ENCODE measurements around the gene ZBTB32.
"Not testable (repeated sequence)": the region's sequence is repeated elsewhere in the genome, so short reads cannot be mapped to it uniquely, and the experiment has no call there.

The ZBTB32 gene

DNA sequence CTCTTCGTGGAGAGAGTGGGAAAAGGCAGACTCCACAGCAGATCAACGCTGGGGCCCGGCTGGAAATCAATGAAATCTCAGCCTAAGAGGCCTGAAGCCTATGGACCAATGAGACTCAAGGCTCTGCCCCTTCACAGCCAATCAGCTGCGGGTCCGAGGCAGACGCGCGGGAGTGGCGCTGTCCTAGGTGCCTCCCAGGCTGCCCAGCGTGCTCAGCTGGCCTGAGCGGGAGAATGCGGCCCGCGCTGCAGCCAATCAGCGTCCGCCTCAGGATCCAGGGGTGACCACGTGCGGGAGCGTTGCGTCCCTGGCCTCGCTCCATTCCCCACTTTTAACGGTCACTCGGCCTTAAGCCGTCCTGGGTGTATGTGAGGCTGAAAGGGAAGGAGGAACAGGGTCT lies at the start of gene ZBTB32:
Gene ZBTB32 (plus strand): TSS at position 341 of the 400 bp plus-strand sequence. CDS start 10,069 bp downstream, outside the sequence.
- DNase-seq = peak; percentile 65

- DNase-seq = not testable (repeated sequence)
Observed at GRCh38 chr19:35654828-35655227, 49.5 kb upstream of the ZBTB32 start.

- no peak for DNase-seq
Observed at GRCh38 chr19:35655600-35655999, 48.8 kb upstream of the ZBTB32 start.

DNA sequence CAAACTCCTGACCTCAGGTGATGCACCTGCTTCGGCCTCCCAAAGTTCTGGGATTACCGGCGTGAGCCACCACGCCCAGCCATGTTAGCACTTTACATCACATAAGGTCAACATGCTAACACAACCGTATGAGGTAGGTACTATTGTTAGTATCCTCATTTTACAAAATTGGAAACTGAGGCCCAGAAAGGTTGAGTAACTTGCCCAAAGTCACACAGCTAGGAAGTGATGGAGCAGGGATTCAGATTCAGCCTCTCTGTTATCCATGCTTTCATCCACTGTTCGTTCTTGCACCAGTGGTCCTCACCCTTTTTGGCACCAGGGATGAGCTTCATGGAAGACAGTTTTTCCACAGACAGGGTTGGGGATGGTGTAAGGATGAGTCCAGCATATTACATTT lies 47.7 kb upstream of the ZBTB32 start:
- no peak for DNase-seq

DNA sequence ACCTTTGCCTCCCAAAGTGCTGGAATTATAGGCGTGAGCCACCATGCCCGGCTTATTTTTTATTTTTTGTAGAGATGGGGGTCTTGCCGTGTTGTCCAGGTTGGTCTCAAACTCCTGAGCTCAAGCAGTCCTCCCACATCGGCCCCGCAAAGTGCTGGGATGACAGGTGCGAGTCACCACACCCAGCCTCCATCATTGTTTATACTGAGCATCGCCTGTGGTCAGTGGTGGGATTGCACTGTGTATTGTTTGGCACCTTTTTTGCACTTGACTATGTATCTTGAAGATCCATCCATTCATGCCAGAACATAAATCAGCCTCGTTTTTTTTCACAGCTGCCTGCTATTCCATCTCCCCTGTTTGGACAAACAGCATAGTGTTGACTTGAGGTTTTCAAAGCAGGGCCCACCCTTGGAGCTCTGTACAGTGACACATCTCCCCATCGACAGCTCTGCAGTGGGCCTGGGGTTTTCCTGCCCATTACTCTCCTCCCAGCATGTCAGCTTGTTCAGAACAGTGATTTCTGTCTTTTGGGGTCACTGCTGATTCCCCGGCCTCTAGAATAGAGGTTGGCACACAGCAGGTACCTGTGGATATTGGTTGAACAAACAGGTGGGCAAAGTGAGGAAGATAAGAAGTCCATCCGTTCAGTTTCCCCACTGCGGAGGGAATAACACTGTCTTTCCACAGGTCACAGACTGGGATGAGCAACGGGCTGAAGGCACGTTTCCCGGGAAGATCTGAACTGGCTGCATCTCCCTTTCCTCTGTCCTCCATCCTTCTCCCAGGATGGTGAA lies 46.3 kb upstream of the ZBTB32 start:
- DNase-seq = no peak

- DNase-seq = no peak
Observed at GRCh38 chr19:35661995-35662340, 42.4 kb upstream of the ZBTB32 start.

DNA sequence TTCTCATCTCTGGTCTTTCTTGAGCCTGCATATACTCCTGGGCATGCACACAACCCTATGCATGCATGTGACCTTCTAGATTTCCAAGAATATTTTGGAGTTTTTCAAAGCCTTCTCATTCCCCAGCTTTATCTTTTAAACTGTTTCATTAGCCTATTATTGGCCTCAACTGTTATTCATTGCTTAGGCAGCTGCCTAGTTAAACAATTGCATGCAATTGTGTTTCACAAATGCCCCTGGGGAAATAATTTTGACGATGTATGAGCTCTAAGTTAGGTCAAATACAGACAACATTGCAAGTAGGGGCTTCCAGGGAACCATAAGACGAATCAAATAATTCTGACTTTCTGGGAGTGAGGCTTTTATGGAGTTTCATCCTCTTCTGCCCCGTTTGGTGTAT lies 40.4 kb upstream of the ZBTB32 start:
- DNase-seq = no peak

GRCh38 chr19:35665157-35665556 lies 39.2 kb upstream of the ZBTB32 start:
- no peak for DNase-seq

DNA sequence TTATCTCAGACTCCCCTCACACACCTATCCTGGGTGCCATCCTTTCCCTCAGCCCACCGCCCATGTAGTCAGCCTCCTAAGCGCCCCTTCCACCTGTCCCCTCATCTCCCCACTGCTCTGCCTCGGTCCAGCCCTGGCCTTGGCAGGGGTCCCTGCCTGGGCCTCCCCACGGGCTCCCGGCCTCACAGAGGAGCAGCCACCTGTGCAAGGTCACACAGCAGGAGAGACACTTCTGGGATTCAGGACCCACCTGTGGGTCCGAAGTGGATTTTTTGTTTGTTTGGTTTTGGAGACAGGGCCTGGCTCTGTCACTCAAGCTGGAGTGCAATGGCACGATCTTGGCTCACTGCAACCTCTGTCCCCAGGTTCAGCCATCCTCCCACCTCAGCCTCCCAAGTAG lies 38.8 kb upstream of the ZBTB32 start:
- DNase-seq = no peak

- no peak for DNase-seq
Observed at GRCh38 chr19:35666251-35666913, 38.0 kb upstream of the ZBTB32 start, which contains the start of gene UPK1A. TSS of gene UPK1A (plus strand) at chr19:35666517. CDS start at chr19:35666813, 296 bp downstream.

DNA sequence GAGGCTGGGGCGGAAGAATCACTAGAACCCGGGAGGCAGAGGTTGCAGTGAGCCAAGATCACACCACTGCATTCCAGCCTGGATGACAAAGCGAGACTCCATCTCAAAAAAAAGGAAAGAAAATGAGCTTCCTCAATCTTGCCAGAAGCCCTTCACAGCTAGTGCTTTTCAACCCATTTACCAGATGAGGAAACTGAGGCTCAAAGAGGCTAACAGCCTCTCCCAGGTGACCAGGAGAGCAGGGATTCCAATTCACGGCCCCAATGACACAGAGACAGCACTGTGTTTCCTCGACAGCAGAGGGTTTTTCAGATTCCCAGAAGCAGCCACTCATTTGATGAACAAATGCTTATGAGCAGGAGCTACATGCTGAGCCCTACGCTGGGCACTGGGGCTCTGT lies 34.8 kb upstream of the ZBTB32 start:
- DNase-seq = no peak

GRCh38 chr19:35669974-35670373 lies 34.4 kb upstream of the ZBTB32 start:
- DNase-seq = no peak

DNA sequence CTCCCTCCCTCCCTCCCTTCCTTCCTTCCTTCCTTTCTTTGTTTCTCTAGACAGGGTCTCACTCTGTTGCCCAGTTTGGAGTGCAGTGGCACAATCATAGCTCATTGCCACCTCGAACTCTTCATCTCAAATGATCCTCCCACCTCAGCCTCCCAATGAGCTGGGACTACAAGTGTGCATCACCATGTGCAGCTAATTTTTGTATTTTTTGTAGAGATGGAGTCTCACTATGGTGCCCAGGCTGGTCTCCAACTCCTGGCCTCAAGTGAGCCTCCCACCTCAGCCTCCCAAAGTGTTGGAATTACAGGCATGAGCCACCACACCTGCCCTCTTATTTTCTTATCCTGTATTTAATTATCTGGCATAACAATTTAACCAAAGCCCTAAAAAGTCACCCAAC lies 33.7 kb upstream of the ZBTB32 start:
- DNase-seq = no peak

GRCh38 chr19:35671818-35672217 lies 32.5 kb upstream of the ZBTB32 start:
- no peak for DNase-seq

GRCh38 chr19:35673121-35673804 lies 31.1 kb upstream of the ZBTB32 start:
- peak; percentile 20 for DNase-seq

- no peak for DNase-seq
Observed at GRCh38 chr19:35675589-35676140, 28.7 kb upstream of the ZBTB32 start.

GRCh38 chr19:35689836-35690235 lies 14.5 kb upstream of the ZBTB32 start:
- DNase-seq = peak; percentile 18

DNA sequence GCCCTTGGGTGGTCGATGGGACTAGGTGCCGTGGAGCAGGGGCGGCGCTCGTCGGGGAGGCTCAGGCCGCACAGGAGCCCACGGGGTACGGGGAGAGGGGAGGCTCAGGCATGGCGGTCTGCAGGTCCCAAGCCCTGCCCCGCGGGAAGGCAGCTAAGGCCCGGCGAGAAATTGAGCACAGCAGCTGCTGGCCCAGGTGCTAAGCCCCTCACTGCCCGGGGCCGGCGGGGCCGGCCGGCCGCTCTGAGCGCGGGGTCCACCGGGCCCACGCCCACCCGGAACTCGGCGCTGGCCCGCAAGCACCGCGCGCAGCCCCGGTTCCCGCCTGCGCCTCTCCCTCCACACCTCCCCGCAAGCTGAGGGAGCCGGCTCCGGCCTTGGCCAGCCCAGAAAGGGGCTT lies 13.3 kb upstream of the ZBTB32 start:
- not testable (repeated sequence) for DNase-seq

GRCh38 chr19:35692010-35692409 lies 12.3 kb upstream of the ZBTB32 start:
- no peak for DNase-seq

DNA sequence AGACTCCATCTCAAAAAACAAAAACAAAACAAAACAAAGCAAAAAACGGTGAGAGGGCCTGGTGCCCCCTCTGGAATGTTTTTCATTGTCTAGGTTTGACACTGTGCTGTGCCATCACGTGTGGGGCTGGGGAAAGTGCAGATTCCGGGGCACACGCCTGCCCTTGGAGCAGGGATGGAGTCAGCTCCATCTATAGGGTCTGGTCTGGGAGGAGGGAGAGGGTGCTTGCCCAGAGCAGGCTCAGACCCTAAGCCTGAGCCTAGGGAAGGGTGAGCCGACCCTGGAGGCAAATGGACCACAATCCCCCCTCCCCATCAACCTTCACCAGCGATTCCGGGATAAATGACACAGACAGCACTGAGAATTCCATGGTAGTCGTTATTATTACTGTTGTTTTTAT lies 10.9 kb upstream of the ZBTB32 start:
- no peak for DNase-seq

GRCh38 chr19:35693835-35694599 lies 10.3 kb upstream of the ZBTB32 start:
- peak; percentile 83 for DNase-seq

DNA sequence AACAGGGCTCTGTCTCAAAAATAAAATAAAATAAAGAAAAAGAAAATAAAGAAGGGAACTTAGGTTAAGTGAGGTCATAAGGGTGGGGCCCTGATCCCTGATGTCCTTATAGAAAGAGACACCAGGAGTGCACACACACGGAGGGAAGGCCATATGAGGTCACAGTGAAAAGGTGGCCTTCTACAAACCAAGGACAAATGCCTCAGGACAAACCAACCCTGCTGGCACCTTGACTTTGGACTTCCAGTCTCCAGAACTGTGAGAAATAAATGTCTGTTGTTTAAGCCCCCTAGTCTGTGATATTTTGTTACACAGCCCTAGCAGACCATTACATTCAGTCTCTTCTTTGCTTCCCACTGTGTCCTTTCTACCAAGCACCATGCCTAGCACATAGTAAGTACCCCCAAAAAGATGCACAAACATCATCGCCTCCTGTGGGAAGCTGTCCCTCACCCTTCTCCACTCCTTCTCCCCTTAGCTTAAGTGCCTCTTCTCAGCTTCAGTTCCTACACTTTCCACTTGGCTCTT lies 8.4 kb upstream of the ZBTB32 start:
- no peak for DNase-seq

Measured in fibroblast of skin of right biceps (primary cell).